Panc1 (cell line): Measurements from ENCODE around the gene S100A5.

Experiments used
- CTCF ChIP-seq: fragments of 450-650 bp; IDR thresholded peaks from 2 replicates; pipeline ENCODE4 v1.5.1; 2017; ENCODE audit warnings: mild to moderate bottlenecking
- POLR2AphosphoS5 ChIP-seq: IDR thresholded peaks from 2 replicates; pipeline ENCODE4 v1.6.1; 2012; ENCODE audit warnings: mild to moderate bottlenecking, low read depth, low read length, moderate library complexity
- REST ChIP-seq, 2 experiments: IDR thresholded peaks; 2 replicates each; pipeline ENCODE4 v1.6.1; 2011 to 2012; ENCODE audit warnings: low read depth in 2 of 2, control low read depth in 1 of 2, low read length in 1 of 2, mild to moderate bottlenecking in 1 of 2, moderate library complexity in 1 of 2; ENCODE audit not compliant: insufficient read depth in 1 of 2
- SIN3A ChIP-seq: IDR thresholded peaks from 2 replicates; pipeline ENCODE4 v1.6.1; 2012; ENCODE audit warnings: low read depth, mild to moderate bottlenecking, low read length, moderate library complexity, borderline replicate concordance; ENCODE audit not compliant: insufficient read depth
- TCF7L2 ChIP-seq: IDR thresholded peaks from 2 replicates; pipeline ENCODE4 v1.6.1; 2011; ENCODE audit warnings: mild to moderate bottlenecking, low read depth, low read length, inconsistent platforms

GRCh38 chr1:153503766-153504165 lies 37.0 kb downstream of the S100A5 start:
- TF ChIP-seq CTCF = no peak
- no peak for TF ChIP-seq REST (IDR thresholded peaks at IDR 0.05; ENCODE audit: insufficient read depth in 1 of 2, low read depth in 2 of 2, low read length in 1 of 2)
- no peak for TF ChIP-seq POLR2AphosphoS5
- TF ChIP-seq SIN3A = no peak
- no peak for TF ChIP-seq TCF7L2
